Stimulated activated CD8-positive, alpha-beta memory T cell treated with anti-CD3 and anti-CD28 coated beads, Interleukin-12 subunit alpha, Interleukin-12 subunit beta, amount 100 ng/mL, for 1 hour (primary cell): Measurements from ENCODE around the gene PLA2G4E.

Experiments used
- DNase-seq: peaks from one replicate; pipeline ENCODE4 v3.0.0-alpha.2; 2020; ENCODE audit warnings: low read depth

PLA2G4E gene

DNA sequence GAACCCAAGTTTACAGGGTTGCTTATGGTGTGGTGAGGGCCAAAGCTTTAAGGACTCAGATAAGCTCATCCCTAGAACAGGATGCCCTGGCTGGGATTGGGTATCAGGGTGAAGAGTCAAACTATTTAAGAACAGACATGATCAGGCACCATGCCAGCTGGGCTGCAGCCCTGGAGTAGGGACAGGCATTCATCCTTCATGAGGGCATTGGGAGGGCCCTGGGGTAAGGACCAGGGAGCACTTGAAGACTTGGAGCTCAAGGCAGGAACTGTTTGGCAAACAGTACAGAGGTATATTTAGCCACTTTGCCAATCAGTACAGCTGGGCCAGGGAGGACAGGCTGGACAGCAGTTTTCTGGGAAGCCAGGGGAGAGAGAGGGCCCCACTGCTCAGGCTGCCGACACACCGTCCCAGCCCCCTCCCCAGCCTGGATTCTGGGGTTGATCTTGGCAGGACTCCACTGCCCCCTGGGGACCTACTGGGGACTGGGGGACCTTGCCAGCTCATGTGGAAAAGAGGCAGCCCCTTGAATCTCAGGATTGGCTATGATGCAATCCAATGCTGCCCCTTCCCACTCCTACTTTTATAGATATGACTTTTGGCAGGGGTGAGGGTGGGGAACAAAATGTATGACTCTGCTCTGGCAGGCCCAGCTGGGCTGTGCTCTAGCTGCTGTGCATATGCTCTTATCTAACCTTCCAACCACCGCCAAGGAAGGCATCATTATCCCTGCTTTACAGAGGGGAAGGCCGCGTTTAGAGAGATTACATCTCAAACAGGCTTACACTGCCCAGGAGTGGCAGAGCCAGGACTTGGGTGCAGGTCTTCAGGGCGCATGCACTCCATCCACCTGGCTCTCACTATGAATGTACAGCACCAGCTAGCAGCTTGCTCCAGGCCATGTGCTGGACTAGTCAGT, 2.3 kb downstream of the PLA2G4E start:
- no peak for DNase-seq

DNA sequence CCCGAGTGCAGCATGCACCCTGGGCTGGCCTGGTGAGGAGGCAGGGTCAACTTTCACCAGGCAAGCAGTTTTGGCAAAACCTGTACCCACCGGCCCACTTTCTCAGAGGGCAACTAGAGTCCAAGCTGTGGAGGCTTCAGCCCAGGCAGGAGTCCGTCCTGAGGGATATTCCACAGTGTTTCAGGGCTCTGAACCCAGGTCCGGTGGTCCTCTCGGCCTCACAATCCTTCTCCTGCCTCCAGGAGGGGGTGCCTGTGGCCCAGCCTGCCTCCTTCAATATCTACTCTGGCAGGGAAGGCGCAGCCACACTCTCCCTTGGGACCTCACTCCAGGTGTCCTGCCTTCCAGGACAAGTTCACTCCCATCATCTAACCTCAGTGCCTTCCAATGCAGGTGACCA, 3.9 kb downstream of the PLA2G4E start:
- DNase-seq, result no peak

DNA sequence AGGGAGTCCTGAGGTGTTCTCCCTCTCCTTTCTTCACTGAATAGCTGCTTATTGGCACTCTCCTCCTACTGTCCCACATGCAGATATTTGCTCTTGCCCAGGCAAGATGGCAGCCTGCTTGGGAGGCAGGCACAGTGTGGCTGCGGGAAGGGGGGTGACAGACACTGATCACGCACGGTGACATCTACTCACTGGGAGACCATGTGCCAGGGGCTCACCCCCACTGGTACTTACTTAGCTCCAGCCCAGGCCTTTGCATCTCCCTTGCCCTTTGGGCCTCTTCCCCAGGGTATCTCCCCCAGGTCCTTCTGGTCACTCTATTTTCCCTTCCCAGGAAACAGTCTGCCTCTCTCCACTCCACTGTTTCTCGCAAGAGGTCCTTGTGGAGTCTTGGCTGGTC, 6.4 kb downstream of the PLA2G4E start:
- no peak for DNase-seq

DNA sequence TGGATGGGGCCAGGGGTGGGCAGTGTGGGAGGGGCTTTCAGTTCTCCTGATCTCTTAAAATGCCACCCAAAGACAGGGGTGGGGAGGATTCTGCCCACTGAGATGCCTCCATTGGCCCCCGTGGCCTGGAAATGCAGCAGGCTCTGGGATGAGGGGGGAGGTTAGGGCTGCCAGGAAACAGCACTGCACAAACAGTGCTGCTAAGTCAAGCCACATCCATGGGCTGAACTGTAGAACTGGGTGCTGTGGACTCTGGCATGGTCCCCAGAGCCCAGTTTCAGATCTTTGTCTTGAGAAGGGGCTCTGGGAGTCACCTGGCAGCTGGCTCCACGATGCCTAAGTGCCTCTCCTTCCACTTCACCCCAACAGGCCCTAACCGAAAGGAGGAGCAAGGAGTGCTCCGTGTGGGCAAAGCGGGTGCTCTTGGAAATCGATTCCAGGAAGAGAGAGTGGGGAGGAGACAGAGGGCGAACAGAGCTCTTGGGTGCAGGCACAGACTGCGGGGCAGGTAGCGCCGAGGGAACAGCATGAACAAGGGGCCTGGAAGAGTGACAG, 7.8 kb downstream of the PLA2G4E start:
- DNase-seq, result no peak

DNA sequence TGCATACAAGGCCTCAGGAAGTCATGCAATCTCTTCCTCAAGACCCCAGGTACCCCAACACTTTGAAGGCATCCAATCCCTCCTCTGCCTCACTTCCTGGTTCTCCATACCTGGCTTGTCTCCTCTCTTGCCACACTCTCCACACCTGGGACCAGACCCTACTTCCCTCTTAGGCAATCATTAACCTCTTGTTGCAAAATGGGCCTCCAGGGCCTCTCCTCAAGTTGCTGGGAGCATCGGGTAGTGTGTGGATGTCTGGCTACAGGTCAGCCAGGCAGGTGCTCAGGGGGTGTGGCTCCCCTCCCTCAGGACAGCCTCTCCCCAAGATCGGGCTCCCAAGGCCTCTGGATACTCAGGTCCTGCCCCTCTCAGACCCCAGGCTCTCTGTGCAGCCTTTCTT, 8.6 kb downstream of the PLA2G4E start:
- no peak for DNase-seq

DNA sequence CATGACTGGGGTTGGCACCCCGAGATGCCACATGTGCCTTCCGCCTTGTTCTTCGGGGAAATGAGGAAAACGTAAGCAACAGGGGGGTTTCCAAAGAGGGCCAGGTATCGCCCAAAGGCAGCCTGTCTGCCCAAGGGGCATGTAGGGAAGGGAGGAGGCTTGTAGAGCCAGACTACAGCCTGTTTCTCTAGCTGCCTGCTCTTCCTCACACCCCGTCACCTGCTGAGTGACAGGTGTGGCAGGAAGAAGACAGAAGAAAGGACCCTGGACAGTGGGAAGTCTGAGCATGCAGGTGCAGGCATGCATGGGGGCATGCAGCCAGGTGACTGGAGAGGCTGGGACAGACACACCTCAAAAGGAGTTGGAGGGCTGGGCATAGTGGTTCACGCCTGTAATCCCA, 9.8 kb downstream of the PLA2G4E start:
- no peak for DNase-seq

DNA sequence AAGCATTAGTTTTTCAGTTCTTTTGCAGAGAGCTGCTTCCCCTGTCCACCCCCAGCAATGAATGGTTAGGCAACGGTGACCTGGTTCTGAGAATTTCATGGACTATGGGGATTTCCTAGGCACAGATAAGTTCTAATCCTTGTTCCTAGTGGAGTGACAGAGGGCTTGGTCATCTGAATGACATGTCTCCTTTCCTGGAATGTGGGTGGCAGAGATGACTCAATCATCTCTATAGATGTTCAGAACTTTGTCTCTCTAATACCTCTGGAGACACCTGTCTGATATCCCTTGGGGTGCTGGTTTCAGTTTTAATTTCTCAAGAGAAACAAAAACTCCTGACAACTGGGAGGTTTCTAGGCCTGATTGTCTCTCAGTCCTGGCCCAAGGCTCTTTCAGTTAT, 10.4 kb downstream of the PLA2G4E start:
- DNase-seq, result no peak

DNA sequence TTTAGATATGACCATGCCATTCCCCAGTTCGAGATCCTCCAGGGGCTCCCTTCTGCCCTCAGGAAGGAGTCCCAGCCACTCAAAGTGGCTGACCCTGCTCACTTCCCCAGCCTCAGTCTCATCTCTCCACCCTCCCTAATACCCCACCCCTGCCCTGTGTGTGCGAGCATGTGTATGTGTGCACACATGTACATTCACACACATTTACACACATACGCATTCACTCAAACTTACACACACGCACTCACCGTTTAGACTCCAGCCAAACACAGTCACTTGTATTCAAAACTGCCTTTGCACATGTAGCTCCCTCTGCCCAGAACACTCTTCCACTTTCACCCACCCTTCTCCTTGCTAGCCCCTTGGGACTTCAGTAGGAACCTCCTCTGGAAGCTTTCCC, 11.4 kb downstream of the PLA2G4E start:
- DNase-seq, result no peak

DNA sequence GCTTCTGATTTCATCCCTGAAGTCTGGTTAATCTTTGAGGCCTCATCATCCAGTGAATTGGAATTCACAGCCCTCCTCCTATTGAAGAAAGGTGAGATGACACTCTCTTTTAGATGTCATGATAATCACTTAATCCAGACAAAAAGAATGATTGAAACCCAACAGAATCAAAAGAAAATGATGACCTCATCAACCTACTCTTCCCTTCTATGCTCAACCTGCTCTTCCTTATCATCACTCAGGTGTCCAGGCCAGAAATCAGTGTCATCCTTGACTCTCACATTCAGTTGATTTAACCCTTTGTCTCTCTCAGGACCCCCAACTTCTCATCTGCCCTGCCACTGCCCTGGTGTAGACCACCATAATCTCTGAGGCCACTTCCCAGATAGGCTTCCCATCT, 11.8 kb downstream of the PLA2G4E start:
- no peak for DNase-seq

DNA sequence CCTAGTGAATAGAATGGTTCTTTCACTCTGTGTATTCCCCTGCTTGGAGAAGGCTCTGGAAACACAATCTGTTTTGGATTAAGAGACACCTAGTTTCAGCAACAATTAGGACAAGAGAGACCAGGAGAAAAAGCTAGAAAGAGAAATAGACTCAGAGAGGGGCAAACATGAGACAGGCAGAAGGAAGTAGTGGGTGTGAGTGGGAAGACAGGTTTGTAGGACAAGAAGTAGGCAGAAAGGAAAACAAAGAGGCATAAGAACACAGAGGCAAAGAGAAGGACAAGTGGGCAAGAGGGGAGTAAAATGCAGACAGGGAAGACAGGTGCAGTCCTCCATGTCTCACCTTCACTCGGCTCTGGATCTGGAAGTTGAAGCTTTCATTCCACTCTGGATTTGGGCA, 13.5 kb downstream of the PLA2G4E start:
- no peak for DNase-seq

DNA sequence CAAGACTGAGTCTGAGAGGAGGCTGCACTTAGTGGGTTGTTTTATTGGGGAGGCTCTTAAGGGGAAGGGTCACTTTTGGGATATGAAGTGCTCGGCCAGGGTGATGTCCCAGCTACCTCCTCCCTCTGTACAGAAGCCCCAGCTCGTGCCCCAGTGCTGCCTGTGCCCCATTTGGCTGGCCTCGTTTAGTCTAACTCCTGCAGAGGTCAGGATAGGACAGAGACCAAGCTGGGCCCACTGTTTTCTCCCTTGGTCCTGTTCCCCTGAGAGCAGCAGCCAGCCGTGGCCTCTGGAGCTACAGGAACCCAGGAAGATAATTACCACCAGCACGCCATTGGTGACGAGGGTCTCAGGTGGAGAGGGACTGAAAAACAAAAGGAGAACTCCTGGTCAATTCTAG, 18.5 kb downstream of the PLA2G4E start:
- DNase-seq, result no peak

DNA sequence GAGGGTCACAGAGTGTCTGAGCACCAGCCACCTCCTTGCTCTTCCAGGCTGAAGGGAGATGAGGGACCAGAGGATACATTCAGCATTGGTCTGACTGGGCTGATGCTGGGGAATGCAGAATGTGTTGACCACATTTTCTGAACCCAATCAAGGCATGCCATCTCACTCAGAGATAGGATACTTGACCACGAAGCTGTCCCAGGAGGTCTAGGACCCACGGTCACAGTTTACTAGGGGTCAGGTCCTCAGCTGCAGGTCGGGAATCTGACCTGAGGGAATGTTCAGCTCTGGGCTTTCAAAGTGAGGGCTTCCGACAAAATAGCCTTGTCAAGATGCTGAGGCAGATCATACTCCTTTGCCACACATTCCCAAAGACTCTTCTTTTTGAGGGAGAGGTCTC, 19.6 kb downstream of the PLA2G4E start:
- DNase-seq, result no peak

DNA sequence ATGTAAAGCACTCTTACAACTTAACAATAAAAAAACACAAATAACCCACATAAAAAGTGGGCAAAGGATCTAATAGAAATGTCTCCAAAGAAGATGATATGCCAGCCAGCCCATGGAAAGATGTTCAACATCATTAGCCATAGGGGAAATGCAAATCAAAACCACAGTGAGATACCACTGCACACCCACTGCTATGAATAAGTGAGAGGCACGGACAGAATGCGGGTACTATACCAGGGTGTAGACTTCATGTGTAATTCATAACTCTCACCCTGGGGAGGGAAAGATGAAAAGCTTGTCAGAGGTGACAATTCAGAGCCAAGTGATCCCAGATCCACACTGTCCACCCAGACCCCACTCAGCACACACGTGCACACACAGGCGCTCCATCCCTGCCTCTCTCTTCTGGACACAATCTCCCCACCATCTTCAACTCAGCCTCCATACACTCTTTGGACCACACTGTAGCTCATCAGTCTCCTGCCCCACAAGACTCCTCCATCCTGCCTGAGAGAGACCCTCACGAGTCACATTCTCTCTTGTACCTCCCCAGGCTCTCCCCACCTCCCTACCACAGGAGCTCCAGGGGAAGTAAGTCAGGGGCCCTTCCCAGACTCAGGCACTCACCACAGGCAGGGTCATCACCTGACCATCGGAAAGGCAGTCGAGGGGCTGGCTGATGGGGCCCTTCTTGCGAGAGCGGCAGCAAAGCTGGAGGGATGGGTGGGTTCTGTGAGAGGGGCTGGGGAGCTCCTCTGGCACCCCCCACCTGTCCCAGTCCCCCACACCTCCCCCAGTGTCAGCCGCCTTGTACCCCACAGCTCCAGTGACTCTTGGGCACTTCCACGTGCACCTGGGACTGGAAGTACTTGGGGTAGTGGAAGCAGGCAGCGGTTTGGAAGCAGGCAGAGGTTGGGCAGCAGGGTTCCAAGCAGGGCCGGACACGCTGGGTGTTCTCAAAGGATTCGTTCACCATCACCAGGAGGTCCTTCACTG, 21.3 kb downstream of the PLA2G4E start:
- DNase-seq, result no peak

DNA sequence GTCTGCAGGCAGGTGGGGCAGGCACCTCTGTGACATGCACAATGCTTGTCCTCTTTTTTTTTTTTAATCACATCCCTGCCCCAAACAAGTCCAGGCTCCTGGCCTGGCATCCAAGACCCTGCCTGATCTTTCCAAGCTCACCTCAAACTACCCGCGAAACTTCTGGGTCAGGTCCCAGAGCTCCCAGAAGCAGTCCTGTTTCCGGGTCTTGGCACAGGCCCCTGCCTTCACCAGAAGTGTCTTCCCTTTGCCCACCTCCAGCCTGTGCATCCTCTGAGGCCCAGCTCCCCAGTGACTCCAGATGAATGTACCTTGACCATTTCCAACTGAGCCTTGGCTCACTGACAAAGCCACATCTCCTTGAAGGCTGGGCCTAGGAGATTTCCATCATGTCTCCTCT, 23.0 kb downstream of the PLA2G4E start:
- no peak for DNase-seq

DNA sequence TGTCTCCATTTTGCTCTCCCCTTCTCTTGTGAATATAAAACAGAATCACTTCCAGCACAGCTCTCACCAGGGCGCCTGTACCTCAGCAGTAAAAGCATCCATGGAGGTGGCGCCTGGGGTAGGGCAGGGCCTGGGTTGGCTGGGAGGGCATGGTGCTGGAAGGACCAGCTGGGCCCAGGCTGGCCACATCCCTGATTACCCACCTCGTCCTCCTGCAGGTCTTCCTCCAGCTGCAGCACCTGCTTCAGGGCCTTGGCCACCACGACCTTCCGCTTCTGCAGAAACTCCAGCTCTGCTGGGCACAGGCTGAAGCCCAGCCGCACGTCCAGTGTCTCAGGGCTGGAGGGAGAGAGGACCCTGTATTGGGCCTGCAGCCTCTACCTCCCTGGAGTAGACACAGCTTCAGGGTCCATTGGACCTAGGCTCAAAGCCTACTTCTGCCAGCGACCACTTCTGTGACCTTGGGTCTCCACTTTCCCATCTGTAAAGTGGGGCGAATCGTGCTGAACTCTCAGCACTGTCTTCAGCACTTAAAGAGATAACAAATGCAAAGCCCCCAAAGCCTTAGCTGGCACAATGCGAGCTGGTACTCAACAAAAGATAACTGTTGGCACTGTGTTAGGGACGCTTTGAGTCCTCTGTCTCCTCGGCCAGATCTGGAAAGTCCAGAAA, 23.8 kb downstream of the PLA2G4E start:
- DNase-seq, result no peak

DNA sequence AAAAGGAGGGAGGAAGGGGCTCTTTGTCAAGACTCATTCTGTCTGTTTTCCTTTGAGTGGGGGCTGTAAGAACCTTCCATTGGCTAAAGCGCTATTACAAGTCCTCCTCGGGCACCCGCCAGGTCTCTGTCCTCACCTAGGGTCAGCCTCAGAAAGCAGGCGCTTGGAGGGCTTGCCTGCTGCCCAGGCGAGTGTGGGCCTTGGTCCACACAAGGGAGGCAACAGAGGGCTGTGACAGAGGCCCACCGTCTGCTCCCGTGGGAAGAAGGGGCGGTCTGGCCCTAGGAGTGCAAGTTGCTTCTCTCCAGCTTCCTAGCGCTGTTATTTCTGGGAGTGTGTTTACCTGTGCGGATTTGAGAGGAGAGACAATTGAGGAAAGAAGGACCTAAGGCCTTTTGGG, 24.5 kb downstream of the PLA2G4E start:
- no peak for DNase-seq

DNA sequence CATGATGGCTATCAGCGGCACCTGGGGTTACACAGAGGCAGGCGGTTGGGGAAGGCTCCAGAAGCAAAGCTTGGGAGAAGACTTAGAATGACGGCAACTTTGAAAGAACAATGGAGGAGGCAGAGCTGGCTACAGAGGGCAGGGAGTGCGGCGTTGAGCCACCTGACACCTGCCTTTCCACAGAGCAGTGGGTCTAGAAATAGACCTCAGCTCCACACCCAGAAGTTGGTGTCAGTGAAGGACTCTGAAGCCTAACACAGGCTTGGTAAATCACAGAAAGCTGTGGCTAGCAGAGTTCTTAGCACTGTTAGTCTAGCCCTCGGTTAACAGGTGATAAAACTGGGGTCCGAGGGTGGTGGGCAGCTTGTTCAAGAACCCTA, 25.4 kb downstream of the PLA2G4E start:
- DNase-seq, result no peak

DNA sequence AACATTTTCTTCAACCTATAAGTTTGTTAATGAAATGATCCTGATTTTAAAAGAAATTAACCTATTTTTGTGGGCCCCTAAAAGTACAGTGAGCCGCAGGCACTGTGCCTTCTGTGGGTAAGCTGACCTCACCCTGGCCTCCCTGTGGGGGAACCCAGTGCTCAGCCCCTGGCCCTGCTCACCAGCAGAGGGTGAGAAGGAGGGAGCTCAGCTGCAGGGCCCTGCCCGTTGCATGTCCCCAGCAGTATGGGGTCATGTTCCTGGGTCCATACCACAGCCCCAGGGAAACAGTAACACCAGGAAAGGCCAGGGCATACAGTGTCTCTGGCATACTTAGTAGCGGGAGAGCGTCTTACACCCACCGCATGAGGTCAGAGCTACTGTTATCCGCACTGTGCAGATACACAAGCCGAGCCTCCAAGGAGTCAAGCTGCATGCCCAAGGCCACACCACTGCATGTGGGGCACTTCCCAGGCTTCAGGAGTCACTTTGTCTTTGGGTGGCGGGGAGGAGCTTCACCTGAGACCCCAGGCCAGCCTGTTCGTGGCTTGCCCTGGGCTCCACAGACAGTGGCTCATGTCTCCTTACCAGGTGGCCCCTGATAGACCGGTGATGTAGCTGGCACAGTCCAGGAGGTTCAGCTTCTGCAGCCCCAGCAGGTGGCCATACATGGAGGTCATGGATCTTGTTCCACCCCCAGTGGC, 25.9 kb downstream of the PLA2G4E start:
- DNase-seq, result no peak

DNA sequence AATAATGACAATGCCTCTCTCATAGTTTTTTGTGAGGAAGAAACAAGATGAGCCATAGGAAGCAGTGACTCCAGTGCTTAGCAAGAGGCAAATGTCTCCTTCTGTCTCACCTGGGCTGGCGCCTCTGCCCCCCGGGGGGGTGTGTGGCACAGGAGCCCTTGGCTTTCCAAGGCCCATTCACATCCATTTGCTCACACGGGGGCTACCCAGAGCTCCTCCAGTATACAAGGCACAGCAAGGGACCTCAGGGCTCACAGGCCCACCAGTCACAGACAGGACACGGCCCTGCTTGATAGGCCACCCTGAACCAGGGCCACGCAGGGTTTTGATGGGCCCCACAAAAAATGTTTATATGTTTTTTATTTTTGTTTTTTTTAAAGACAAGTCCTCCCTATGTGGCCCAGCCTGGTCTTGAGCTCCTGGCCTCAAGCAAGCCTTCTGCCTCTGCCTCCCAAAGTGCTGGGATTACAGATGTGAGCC, 26.6 kb downstream of the PLA2G4E start:
- DNase-seq, result no peak

DNA sequence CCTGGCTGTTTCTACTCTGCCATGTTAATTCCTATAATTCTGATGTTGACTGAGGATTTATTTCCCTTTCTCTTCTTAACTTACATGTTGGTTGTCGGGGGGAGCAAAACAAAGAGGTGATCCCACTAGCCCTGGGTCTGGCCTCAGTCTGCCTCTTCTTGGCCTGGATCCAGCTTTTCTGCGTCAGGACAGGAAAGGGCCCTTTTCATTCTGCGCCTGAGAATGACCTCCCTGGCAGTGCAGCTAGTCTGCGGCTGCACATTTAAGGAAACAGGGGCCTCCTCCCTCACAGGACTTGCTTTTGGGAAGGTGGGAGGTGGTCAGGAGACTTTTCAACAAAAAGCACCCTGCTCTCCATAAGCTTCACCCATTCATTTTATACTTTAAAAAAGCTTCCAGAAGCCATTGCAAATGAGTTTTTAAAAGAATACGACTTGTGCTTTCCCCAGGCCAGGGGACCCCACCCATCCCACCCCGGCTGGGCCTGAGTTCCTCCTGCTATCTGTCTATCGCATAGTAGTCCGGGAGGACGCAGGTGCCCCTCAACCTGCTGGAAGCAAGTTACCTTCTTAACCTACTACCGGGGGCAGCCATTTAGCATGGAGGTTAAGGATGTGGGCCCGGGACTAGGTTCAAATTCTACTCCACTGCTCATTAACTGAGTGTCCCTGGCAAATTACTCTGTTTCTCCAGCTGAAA, 27.2 kb downstream of the PLA2G4E start:
- DNase-seq, result no peak

DNA sequence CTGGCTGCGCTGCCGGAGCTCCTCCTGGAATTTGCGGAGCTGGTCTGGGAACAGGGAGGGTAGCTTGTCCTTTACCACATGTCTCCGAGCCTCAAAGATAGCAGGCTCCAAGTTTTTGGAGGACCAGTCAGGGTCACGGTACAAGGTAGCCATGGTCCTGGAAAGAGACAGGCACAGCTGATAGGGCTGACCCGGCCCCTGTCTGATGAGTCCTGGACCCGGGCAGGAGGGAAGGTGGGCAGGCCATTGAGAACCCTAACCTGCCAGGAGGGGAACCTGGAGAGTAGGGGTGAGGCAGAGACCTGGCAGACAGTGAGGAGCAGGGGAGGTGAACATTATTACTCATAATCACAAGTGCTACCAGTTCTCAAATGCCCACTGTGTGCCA, 28.0 kb downstream of the PLA2G4E start:
- DNase-seq, result no peak
